ENCODE data around the gene MAP3K3. TPM values are rescaled to one million over a fixed set of nuclear protein-coding genes. Genes with fewer than 3 reads are reported as not detected.
A peak's percentile ranks its signal among the peaks of the same experiment; 100 is the strongest.

The MAP3K3 gene
- total RNA-seq, 1 donor: 51.0 TPM

DNA sequence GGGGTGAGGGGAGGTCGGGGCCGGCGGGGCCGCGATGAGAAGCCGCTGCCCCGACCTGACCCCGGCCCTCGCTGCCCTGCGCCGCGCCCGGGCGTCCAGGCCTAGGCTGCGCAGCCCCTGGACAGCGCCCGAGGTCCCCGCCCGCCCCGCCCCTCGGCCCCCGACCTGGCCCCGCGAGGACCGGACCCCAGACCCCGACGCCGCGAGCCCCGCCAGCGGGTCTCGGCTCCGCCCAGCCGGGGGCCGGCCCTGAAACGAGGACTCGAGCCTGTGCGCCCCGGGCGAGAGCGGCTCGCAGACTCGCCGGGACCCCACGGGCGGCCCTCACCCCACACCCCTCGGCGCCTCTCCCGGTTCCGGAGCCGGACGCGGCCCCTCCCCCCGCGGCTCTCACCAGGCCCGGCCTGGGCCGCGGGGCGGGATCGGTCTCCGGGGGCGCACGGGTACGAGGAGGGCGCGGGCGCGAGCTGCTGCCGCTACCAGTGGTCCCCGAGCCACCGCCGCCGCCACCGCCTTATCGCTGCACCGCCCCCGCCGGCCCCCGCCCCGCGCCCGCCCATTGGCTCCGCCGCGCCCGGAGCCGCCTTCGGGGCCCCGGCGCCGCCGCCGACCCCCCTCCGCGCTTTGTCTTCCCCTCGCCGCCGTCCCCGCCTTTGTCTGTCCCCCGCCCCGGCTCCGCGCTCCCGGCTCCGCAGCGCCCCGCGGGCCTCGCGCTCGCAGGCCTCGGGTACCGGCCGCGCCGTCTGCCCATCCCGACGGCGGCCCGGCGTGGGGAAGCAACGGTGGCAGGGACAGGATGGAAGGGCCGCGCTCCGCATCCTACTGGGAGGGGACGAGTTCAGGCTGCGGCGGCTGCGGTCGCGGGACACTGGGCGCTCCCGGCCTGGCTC is 77.7 kb downstream of the MAP3K3 start, which contains the start of gene LIMD2:
Gene LIMD2, minus strand, starts transcription at position 488 of the 890 bp plus-strand sequence. CDS start 827 bp downstream, outside the sequence.
- Histone ChIP-seq H3K4me3 (ENCODE audit: insufficient read depth, low read length) (peak within 1 kb of the TSS; percentile 71), H3K79me2 (ENCODE audit: insufficient read depth, low read length) (no peaks in the 10 kb centered on the region), H3K4me1 (ENCODE audit: insufficient read depth, low read length) (peaks cover 8% of the 10 kb centered on the region), H3K27ac (ENCODE audit: low read depth, low read length) (no peak within 1 kb of the TSS), H3K27me3 (ENCODE audit: insufficient read depth, low read length) (no peaks in the 10 kb centered on the region), H3K36me3 (ENCODE audit: insufficient read depth, low read length) (peaks cover 9% of the 10 kb centered on the region), H4K20me1 (ENCODE audit: insufficient read depth, low read length) (peaks cover 11% of the 10 kb centered on the region), H3K4me2 (ENCODE audit: insufficient read depth, low read length) (peak within 1 kb of the TSS; percentile 71), H2AFZ (ENCODE audit: low read length) (peak within 1 kb of the TSS; percentile 59), H3K9me3 (ENCODE audit: low read depth, low read length) (no peaks in the 10 kb centered on the region)
- TF ChIP-seq, protein P1, sequence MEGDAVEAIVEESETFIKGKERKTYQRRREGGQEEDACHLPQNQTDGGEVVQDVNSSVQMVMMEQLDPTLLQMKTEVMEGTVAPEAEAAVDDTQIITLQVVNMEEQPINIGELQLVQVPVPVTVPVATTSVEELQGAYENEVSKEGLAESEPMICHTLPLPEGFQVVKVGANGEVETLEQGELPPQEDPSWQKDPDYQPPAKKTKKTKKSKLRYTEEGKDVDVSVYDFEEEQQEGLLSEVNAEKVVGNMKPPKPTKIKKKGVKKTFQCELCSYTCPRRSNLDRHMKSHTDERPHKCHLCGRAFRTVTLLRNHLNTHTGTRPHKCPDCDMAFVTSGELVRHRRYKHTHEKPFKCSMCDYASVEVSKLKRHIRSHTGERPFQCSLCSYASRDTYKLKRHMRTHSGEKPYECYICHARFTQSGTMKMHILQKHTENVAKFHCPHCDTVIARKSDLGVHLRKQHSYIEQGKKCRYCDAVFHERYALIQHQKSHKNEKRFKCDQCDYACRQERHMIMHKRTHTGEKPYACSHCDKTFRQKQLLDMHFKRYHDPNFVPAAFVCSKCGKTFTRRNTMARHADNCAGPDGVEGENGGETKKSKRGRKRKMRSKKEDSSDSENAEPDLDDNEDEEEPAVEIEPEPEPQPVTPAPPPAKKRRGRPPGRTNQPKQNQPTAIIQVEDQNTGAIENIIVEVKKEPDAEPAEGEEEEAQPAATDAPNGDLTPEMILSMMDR (IDR thresholded peaks at IDR 0.05; ENCODE audit: extremely low read depth, low read depth, low read length): no peak
- peak; percentile 95 for DNase-seq (ENCODE audit: insufficient read length, low spot score, missing footprints)

DNA sequence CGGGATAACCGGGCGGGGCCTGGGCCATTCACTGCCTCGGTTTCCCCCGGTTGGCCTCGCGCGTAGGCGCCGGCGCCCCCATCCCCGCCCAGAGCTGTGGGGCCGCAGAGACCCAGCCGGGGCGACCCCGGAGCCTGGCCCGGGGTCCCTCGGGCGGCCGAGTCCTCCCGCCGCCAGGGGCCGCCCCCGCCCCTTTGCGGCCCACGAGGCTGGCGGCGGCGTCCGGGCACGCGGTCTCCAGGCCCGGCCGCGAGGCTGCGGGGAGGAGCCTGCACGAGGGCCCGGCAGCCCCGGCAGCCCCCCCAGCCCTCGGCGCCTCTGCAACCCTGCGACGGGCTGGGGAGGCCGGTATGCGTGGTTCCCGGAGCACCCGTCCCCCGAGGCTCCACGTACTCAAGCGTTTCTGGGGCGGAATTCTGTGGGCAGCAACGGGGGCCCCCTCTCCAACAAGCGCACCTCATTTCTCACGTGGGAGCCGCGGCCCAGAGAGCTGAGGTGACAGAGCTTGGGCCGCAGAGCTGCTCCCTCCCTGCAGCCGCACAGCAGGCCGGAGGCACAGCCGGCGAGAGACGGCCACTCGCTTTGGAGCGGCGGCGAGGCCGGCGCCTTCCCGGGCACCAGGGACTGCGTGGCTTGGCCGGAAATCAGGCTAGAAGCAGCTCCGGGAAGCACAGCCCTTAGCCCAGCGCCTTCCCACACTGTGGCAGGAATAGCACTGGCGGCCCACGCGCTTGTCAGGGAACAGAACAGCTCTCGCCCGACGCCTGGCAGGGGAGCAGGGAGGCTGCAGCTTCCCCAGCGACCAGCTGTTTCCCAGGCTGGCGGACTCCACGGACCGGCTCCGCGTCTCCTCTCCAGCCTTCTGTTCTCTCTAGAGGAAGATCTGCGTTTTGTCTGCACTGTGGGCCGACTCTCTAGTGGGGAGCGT is 78.6 kb downstream of the MAP3K3 start:
- Histone ChIP-seq H4K20me1 (ENCODE audit: insufficient read depth, low read length) (peaks cover 11% of the 10 kb centered on the region), H3K4me3 (ENCODE audit: insufficient read depth, low read length) (peak overlapping the region; percentile 71), H3K4me2 (ENCODE audit: insufficient read depth, low read length) (peak overlapping the region; percentile 57), H3K79me2 (ENCODE audit: insufficient read depth, low read length) (no peaks in the 10 kb centered on the region), H3K27me3 (ENCODE audit: insufficient read depth, low read length) (no peaks in the 10 kb centered on the region), H3K36me3 (ENCODE audit: insufficient read depth, low read length) (peaks cover 11% of the 10 kb centered on the region), H3K4me1 (ENCODE audit: insufficient read depth, low read length) (peaks cover 8% of the 10 kb centered on the region), H3K9me3 (ENCODE audit: low read depth, low read length) (no peaks in the 10 kb centered on the region), H3K27ac (ENCODE audit: low read depth, low read length) (no peak overlapping the region), H2AFZ (ENCODE audit: low read length) (peak overlapping the region; percentile 59)
- TF ChIP-seq, protein P1 (IDR thresholded peaks at IDR 0.05; ENCODE audit: extremely low read depth, low read depth, low read length): no peak
- DNase-seq (ENCODE audit: insufficient read length, low spot score, missing footprints): peak; percentile 96

DNA sequence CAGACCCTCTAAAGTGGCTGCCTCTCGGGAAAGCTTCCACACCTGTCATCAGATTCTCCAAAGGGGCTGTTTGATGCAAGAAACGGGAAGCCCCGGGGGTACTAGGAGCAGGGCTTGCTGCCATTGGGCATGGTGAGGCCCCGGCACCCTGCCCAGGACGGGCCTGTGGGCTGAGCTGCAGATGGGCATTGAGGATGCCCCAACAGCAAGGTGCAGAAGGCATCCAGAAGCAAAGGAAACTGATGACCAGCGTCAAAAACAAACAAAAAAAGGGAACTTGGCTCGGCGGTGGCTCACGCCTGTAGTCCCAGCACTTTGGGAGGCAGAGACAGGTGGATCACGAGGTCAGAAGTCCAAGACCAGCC is 79.2 kb downstream of the MAP3K3 start:
- TF ChIP-seq, protein P1 (IDR thresholded peaks at IDR 0.05; ENCODE audit: extremely low read depth, low read depth, low read length): no peak
- H3K9me3 ChIP-seq (ENCODE audit: low read depth, low read length): no peaks in the 10 kb centered on the region
- no peak overlapping the region for H3K27ac ChIP-seq (ENCODE audit: low read depth, low read length)
- H3K27me3 ChIP-seq (ENCODE audit: insufficient read depth, low read length): no peaks in the 10 kb centered on the region
- H3K36me3 ChIP-seq (ENCODE audit: insufficient read depth, low read length): peaks cover 11% of the 10 kb centered on the region
- H3K4me1 ChIP-seq (ENCODE audit: insufficient read depth, low read length): peaks cover 8% of the 10 kb centered on the region
- H3K79me2 ChIP-seq (ENCODE audit: insufficient read depth, low read length): no peaks in the 10 kb centered on the region
- H3K4me3 ChIP-seq (ENCODE audit: insufficient read depth, low read length): peak overlapping the region; percentile 49
- H2AFZ ChIP-seq (ENCODE audit: low read length): no peak overlapping the region
- H3K4me2 ChIP-seq (ENCODE audit: insufficient read depth, low read length): peak overlapping the region; percentile 57
- H4K20me1 ChIP-seq (ENCODE audit: insufficient read depth, low read length): peaks cover 11% of the 10 kb centered on the region
- DNase-seq (ENCODE audit: insufficient read length, low spot score, missing footprints): peak; percentile 80
